ENCODE measurements around the gene IGLL1.

IGLL1 gene

GRCh38 chr22:23527971-23528740 is 51.9 kb downstream of the IGLL1 start:
- DNase-seq (ENCODE audit: low spot score): no peak

GRCh38 chr22:23526596-23527316 is 53.3 kb downstream of the IGLL1 start:
- DNase-seq (ENCODE audit: low spot score): no peak

GRCh38 chr22:23525510-23525909 is 54.6 kb downstream of the IGLL1 start:
- DNase-seq (ENCODE audit: low spot score): no peak

GRCh38 chr22:23524226-23524625 is 55.9 kb downstream of the IGLL1 start:
- no peak for DNase-seq (ENCODE audit: low spot score)

- DNase-seq (ENCODE audit: low spot score): no peak
These were observed 56.4 kb downstream of the IGLL1 start for GRCh38 chr22:23523713-23524112.

Data from kidney capillary endothelial cell (primary cell).